ENCODE data around the gene MTHFR. TPM values are rescaled to one million over a fixed set of nuclear protein-coding genes. Genes with fewer than 3 reads are reported as not detected.

MTHFR gene
- total RNA-seq, 6 donors from 2014 or later, result 51.5 to 163 (median 58.2) TPM

GRCh38 chr1:11753555-11754208 is 52.1 kb downstream of the MTHFR start:
- DNase-seq (no peak), ATAC-seq (ENCODE audit: low FRiP score in 2 of 2) (no peak)
- 55% methylated on average over 5 to 7 of the region's 7 CpGs for WGBS, 2 donors
- TF ChIP-seq POLR2A (IDR thresholded peaks at IDR 0.05) (no peak), POLR2AphosphoS5 (IDR thresholded peaks at IDR 0.05) (no peak), EP300 (IDR thresholded peaks at IDR 0.05) (no peak), CTCF (IDR thresholded peaks at IDR 0.05) (no peak)
- Histone ChIP-seq H3K4me3 (no peak overlapping the region), H3K27me3 (no peaks in the 10 kb centered on the region), H3K27ac (no peak overlapping the region), H3K4me1 (peaks cover 4 to 13% (median 4%) of the 10 kb centered on the region in 4 donors), H3K9me3 (no peaks in the 10 kb centered on the region), H3K36me3 (peaks cover 0 to 28% (median 24%) of the 10 kb centered on the region in 4 donors)

DNA sequence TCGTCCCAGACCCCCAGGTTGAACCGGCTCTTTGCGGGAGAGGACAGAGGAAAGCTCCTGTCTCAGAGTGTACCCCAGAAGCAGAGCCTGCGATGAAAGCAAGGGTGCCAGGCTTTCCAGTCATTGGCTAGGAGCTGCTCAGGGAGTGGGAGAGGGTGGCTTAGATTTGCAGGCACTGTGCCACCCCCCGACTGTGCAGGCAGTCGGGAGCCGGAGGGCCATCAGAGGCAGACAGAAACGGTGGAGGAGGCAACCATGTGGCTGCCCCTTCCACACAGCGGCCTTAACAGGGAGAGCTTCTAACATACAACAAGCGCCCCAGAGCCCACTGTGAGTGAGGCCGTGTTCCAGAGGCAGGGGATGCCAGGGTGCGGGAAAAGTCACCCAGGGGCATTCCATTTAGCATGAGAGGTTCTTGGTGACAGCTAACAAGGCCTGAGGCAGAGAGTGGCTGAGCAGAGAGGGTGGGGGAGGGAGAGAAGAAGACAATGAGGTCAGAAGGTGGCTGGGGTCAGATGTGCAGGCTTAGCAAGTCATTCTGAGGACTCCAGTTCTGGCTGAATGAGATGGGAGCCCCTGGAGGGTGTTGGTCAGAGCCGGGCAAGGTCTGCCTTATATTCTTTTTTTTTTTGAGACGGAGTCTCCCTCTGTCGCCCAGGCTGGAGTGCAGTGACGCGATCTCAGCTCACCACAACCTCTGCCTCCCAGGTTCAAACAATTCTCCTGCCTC is 53.2 kb downstream of the MTHFR start:
- H3K36me3 ChIP-seq, result peaks cover 0 to 40% (median 30%) of the 10 kb centered on the region in 4 donors
- H3K27ac ChIP-seq, result no peak overlapping the region
- no peak for ATAC-seq (ENCODE audit: low FRiP score in 2 of 2)
- H3K4me1 ChIP-seq, result peaks cover 4 to 18% (median 5%) of the 10 kb centered on the region in 4 donors
- no peaks in the 10 kb centered on the region for H3K9me3 ChIP-seq
- no peaks in the 10 kb centered on the region for H3K27me3 ChIP-seq
- no peak for DNase-seq
- no peak overlapping the region for H3K4me3 ChIP-seq
- TF ChIP-seq EP300 (IDR thresholded peaks at IDR 0.05) (no peak), POLR2A (IDR thresholded peaks at IDR 0.05) (no peak), POLR2AphosphoS5 (IDR thresholded peaks at IDR 0.05) (no peak), CTCF (IDR thresholded peaks at IDR 0.05) (no peak)
- WGBS, 2 donors, result 51 to 62% methylated on average over 12 to 17 of the region's 17 CpGs

- Histone ChIP-seq H3K4me3 (no peak overlapping the region), H3K4me1 (peaks cover 4 to 18% (median 5%) of the 10 kb centered on the region in 4 donors), H3K27me3 (no peaks in the 10 kb centered on the region), H3K36me3 (peaks cover 3 to 54% (median 38%) of the 10 kb centered on the region in 4 donors), H3K27ac (no peak overlapping the region), H3K9me3 (no peaks in the 10 kb centered on the region)
- ATAC-seq (ENCODE audit: low FRiP score in 2 of 2), result no peak
- WGBS, 2 donors, result 91 to 93% methylated on average over 6 to 9 of the region's 9 CpGs
- no peak for DNase-seq
- no peak for TF ChIP-seq EP300 (IDR thresholded peaks at IDR 0.05)
- TF ChIP-seq POLR2AphosphoS5 (IDR thresholded peaks at IDR 0.05), result no peak
- TF ChIP-seq CTCF (IDR thresholded peaks at IDR 0.05), result no peak
- TF ChIP-seq POLR2A (IDR thresholded peaks at IDR 0.05), result no peak
Measured at GRCh38 chr1:11751087-11751486, 54.7 kb downstream of the MTHFR start.

GRCh38 chr1:11749996-11750395 is 55.8 kb downstream of the MTHFR start:
- Histone ChIP-seq H3K36me3 (peaks cover 6 to 64% (median 42%) of the 10 kb centered on the region in 4 donors), H3K27me3 (no peaks in the 10 kb centered on the region), H3K9me3 (no peaks in the 10 kb centered on the region), H3K4me3 (no peak overlapping the region), H3K4me1 (peaks cover 4 to 18% (median 5%) of the 10 kb centered on the region in 4 donors), H3K27ac (no peak overlapping the region)
- 91 to 96% methylated on average over 14 to 15 of the region's 15 CpGs for WGBS, 2 donors
- TF ChIP-seq CTCF (IDR thresholded peaks at IDR 0.05), result no peak
- TF ChIP-seq EP300 (IDR thresholded peaks at IDR 0.05), result no peak
- TF ChIP-seq POLR2A (IDR thresholded peaks at IDR 0.05), result no peak
- TF ChIP-seq POLR2AphosphoS5 (IDR thresholded peaks at IDR 0.05), result no peak
- no peak for ATAC-seq (ENCODE audit: low FRiP score in 2 of 2)
- no peak for DNase-seq

Data from upper lobe of left lung (tissue), 6 donors.